Endothelial cell of umbilical vein (primary cell): ENCODE data around the gene SZT2. TPM values are rescaled to one million over a fixed set of nuclear protein-coding genes. Genes with fewer than 3 reads are reported as not detected.

Source experiments
- BruUV-seq: library from RNA; stranded (reverse); fragments of 400-500 nt; replicated peaks from 2 replicates; lab custom pipeline; 2021; lab: Mats Ljungman, UMichigan
- CTCF ChIA-PET: fragments of 300-600, 350-600 bp; sonication (Branson Sonifier 250); formaldehyde crosslinking; loops from one replicate; lab custom pipeline; 2021; ENCODE audit warnings: antibody characterized with exemption, inconsistent platforms; lab: Charles Lee
- POLR2A ChIA-PET: fragments of 300-600, 350-600 bp; sonication (Branson Sonifier 250); formaldehyde crosslinking; loops from one replicate; lab custom pipeline; 2021; ENCODE audit warnings: antibody characterized with exemption, inconsistent platforms; lab: Charles Lee
- DNase-seq: peaks from one replicate; pipeline ENCODE4 v3.0.0-alpha.2; 2011; ENCODE audit warnings: low read depth, low spot score
- FAIRE-seq: peaks from 2 replicates; lab custom pipeline; 2011; peaks lifted over from hg19 to GRCh38; lab: Jason Lieb, UNC
- H2AFZ ChIP-seq: 2 replicates; pipeline ENCODE4 v1.6.0; 2012; ENCODE audit warnings: low read depth, low read length, control low read depth, inconsistent platforms
- H3K27ac ChIP-seq: 2 replicates; pipeline ENCODE4 v1.5.1; 2011; ENCODE audit warnings: low read depth, mild to moderate bottlenecking, control low read depth, low read length, moderate library complexity; ENCODE audit not compliant: insufficient read depth
- H3K27me3 ChIP-seq, 2 experiments: 2 replicates each; pipeline versions ENCODE4 v1.6.0 to v1.6.1; 2011; ENCODE audit warnings: low read length in 2 of 2, mixed read lengths in 1 of 2; ENCODE audit not compliant: control insufficient read depth in 2 of 2, insufficient read depth in 2 of 2
- H3K36me3 ChIP-seq, 2 experiments: 2 replicates in 1 of 2; 3 replicates in 1 of 2; pipeline ENCODE4 v1.5.1; 2011; ENCODE audit warnings: low read length in 2 of 2, mild to moderate bottlenecking in 1 of 2, moderate library complexity in 1 of 2; ENCODE audit not compliant: control insufficient read depth in 2 of 2, insufficient read depth in 2 of 2; ENCODE audit errors: extremely low read depth in 1 of 2
- H3K4me1 ChIP-seq: 3 replicates; pipeline ENCODE4 v1.5.1; 2011; ENCODE audit warnings: mild to moderate bottlenecking, low read length; ENCODE audit not compliant: control insufficient read depth, insufficient read depth; ENCODE audit errors: extremely low read depth
- H3K4me2 ChIP-seq: 2 replicates; pipeline ENCODE4 v1.6.1; 2011; ENCODE audit warnings: low read length, control low read depth, mixed read lengths; ENCODE audit not compliant: insufficient read depth
- H3K4me3 ChIP-seq, 3 experiments: fragments of 200-600 bp in 1 of 3; sonication (generic), shearing (Covaris generic) in 1 of 3; replicated peaks in 1 of 3; 2 replicates each; pipeline ENCODE4 v1.5.1; 2011 to 2016; ENCODE audit warnings: control low read depth in 3 of 3, low read length in 3 of 3, mild to moderate bottlenecking in 2 of 3, inconsistent platforms in 1 of 3, low read depth in 1 of 3, moderate library complexity in 1 of 3; ENCODE audit not compliant: insufficient read depth in 1 of 3
- H3K79me2 ChIP-seq: 2 replicates; pipeline ENCODE4 v1.6.0; 2012; ENCODE audit warnings: low read length, inconsistent platforms; ENCODE audit not compliant: control insufficient read depth, insufficient read depth
- H3K9ac ChIP-seq: replicated peaks from 2 replicates; pipeline ENCODE3; 2011; ENCODE audit warnings: low read length, control low read depth; ENCODE audit not compliant: insufficient read depth; ENCODE audit errors: extremely low read depth
- H3K9me1 ChIP-seq: replicated peaks from 3 replicates; pipeline ENCODE4 v1.6.0; 2011; ENCODE audit warnings: mild to moderate bottlenecking, low read length; ENCODE audit not compliant: control insufficient read depth, insufficient read depth; ENCODE audit errors: extremely low read depth
- H3K9me3 ChIP-seq: replicated peaks from 2 replicates; pipeline ENCODE4 v1.5.1; 2012; ENCODE audit warnings: low read length, inconsistent platforms; ENCODE audit not compliant: control insufficient read depth, insufficient read depth
- H4K20me1 ChIP-seq: replicated peaks from 2 replicates; pipeline ENCODE3; 2011; ENCODE audit warnings: mild to moderate bottlenecking, low read length; ENCODE audit not compliant: control insufficient read depth, insufficient read depth; ENCODE audit errors: extremely low read depth
- EZH2 ChIP-seq: IDR thresholded peaks from 2 replicates; pipeline ENCODE4 v1.6.1; 2012; ENCODE audit warnings: borderline replicate concordance, low read depth, mild to moderate bottlenecking, moderate library complexity, low read length, inconsistent platforms; ENCODE audit not compliant: severe bottlenecking
- FOS ChIP-seq: IDR thresholded peaks from 2 replicates; pipeline ENCODE4 v1.6.1; 2011; ENCODE audit warnings: mild to moderate bottlenecking, low read length, moderate library complexity, borderline replicate concordance; ENCODE audit not compliant: insufficient read depth
- GATA2 ChIP-seq: IDR thresholded peaks from 2 replicates; pipeline ENCODE4 v1.7.0; 2011; ENCODE audit warnings: low read depth, mild to moderate bottlenecking, moderate library complexity, mixed read lengths, low read length; ENCODE audit not compliant: insufficient read length, insufficient read depth
- JUN ChIP-seq: IDR thresholded peaks from 2 replicates; pipeline ENCODE4 v1.6.1; 2011; ENCODE audit warnings: borderline replicate concordance, low read depth; ENCODE audit not compliant: insufficient read length, insufficient read depth
- MAX ChIP-seq: IDR thresholded peaks from 2 replicates; pipeline ENCODE4 v1.6.1; 2011; ENCODE audit not compliant: insufficient read depth, insufficient read length
- POLR2A ChIP-seq: IDR thresholded peaks from 2 replicates; pipeline ENCODE4 v1.6.1; 2012; ENCODE audit warnings: low read depth, mild to moderate bottlenecking, control low read depth, low read length
- dilution Hi-C: fragments of 300-500 bp; cut with MboI; formaldehyde crosslinking; loops from one replicate; pipeline ENCODE4 v1.15.0; 2019; ENCODE audit warnings: low sequenced_read_pairs; ENCODE audit not compliant: extremely low pct_ligation_motif_present
- intact Hi-C: fragments of 100-400 bp; cut with micrococcal nuclease; formaldehyde crosslinking; loops from one replicate; pipeline ENCODE4 v1.10.0; 2022
- polyA plus RNA-seq, 4 experiments: library from polyadenylated mRNA; depleted of rRNA in 3 of 4; stranded (reverse) in 3 of 4; unstranded in 1 of 4; fragments of >200 nt; gene quantifications; 2 replicates each; pipeline versions ENCODE4 v1.2.1 to v1.2.3, GENCODE V29; 2011 to 2012; ENCODE audit warnings: missing spikeins in 1 of 4
- total RNA-seq: library from RNA; stranded (reverse); gene quantifications from 2 replicates; pipeline ENCODE4 v1.2.3, GENCODE V29; 2021

SZT2 gene
- total and polyA plus RNA-seq, 2 donors (not counting 3 experiments of a cell fraction or from before 2014, with no cell fraction given): 11.4 to 49.9 TPM

- dilution Hi-C loops (no loop called here), intact Hi-C loops (no loop called here)
- no peaks in the 10 kb centered on the region for H4K20me1 ChIP-seq
- no peak overlapping the region for H3K4me3 ChIP-seq
- FAIRE-seq: no peak
- CTCF ChIA-PET: no interaction called here
- no peak overlapping the region for H3K27ac ChIP-seq
- POLR2A ChIA-PET: no interaction called here
- DNase-seq: peak; percentile 60
- no peaks in the 10 kb centered on the region for H3K9me1 ChIP-seq
- no peaks in the 10 kb centered on the region for H3K36me3 ChIP-seq
- no peak overlapping the region for H3K9ac ChIP-seq
- BruUV-seq: no TSS peak
- H3K79me2 ChIP-seq: no peaks in the 10 kb centered on the region
- no peaks in the 10 kb centered on the region for H3K4me1 ChIP-seq
- TF ChIP-seq GATA2 (no peak), JUN (no peak), EZH2 (no peak), MAX (no peak)
- peaks cover 0 to 2% of the 10 kb centered on the region in 2 experiments for H3K27me3 ChIP-seq
- no peak overlapping the region for H2AFZ ChIP-seq
- no peak overlapping the region for H3K4me2 ChIP-seq
- no peaks in the 10 kb centered on the region for H3K9me3 ChIP-seq
Observed at GRCh38 chr1:43344267-43344850, 45.3 kb upstream of the SZT2 start.

- intact Hi-C loops (no loop called here), dilution Hi-C loops (no loop called here)
- no peak overlapping the region for H3K27ac ChIP-seq
- H3K4me1 ChIP-seq: peaks cover 3% of the 10 kb centered on the region
- no peak overlapping the region for H3K9ac ChIP-seq
- H4K20me1 ChIP-seq: no peaks in the 10 kb centered on the region
- FAIRE-seq (peak; percentile 46), DNase-seq (no peak)
- H3K4me2 ChIP-seq: no peak overlapping the region
- BruUV-seq: no TSS peak
- H2AFZ ChIP-seq: no peak overlapping the region
- H3K36me3 ChIP-seq: no peaks in the 10 kb centered on the region
- H3K9me3 ChIP-seq: no peaks in the 10 kb centered on the region
- H3K79me2 ChIP-seq: no peaks in the 10 kb centered on the region
- H3K4me3 ChIP-seq: no peak overlapping the region
- TF ChIP-seq FOS (peak; percentile 29), POLR2A (no peak), GATA2 (peak; percentile 46)
- H3K9me1 ChIP-seq: no peaks in the 10 kb centered on the region
- peaks cover 0 to 2% of the 10 kb centered on the region in 2 experiments for H3K27me3 ChIP-seq
- ChIA-PET CTCF (no interaction called here), POLR2A (no interaction called here)
Observed at GRCh38 chr1:43345120-43345519, 44.6 kb upstream of the SZT2 start.
